CD4-positive, alpha-beta T cell (primary cell): ENCODE measurements around the gene KCNAB1. TPM values are rescaled to one million over a fixed set of nuclear protein-coding genes. Genes with fewer than 3 reads are reported as not detected.

Experiments used
- ATAC-seq: fragments of 200-7000 bp; cut with Tn5 transposase; one replicate; pipeline ENCODE4 v1.10.0; 2022; ENCODE audit warnings: mild to moderate bottlenecking; ENCODE audit not compliant: poor library complexity
- CTCF ChIA-PET: fragments of 350-600 bp; sonication (Branson Sonifier 250); formaldehyde crosslinking; loops from one replicate; lab custom pipeline; 2021; ENCODE audit warnings: antibody characterized with exemption, inconsistent platforms; lab: Charles Lee
- POLR2A ChIA-PET: fragments of 350-600 bp; sonication (Branson Sonifier 250); formaldehyde crosslinking; loops from one replicate; lab custom pipeline; 2021; ENCODE audit warnings: antibody characterized with exemption, inconsistent platforms; lab: Charles Lee
- DNase-seq, 14 experiments: peaks; one replicate each; pipeline ENCODE4 v3.0.0-alpha.2; 2013 to 2020; ENCODE audit warnings: mixed read lengths in 2 of 14
- H3K27ac ChIP-seq, 2 donors: one replicate each; pipeline versions ENCODE4 v1.5.1 to v1.7.0; 2013; ENCODE audit warnings: low read length in 2 of 2, low read depth in 1 of 2, mild to moderate bottlenecking in 1 of 2
- H3K27me3 ChIP-seq, 2 experiments: 1 replicate in 1 of 2; 2 replicates in 1 of 2; pipeline versions ENCODE4 v1.6.1 to v1.7.0; 2013; ENCODE audit warnings: low read length in 2 of 2, control low read depth in 1 of 2, mild to moderate bottlenecking in 1 of 2, moderate library complexity in 1 of 2; ENCODE audit not compliant: insufficient read depth in 2 of 2, control insufficient read depth in 1 of 2
- H3K36me3 ChIP-seq: one replicate; pipeline ENCODE4 v1.6.1; 2013; ENCODE audit warnings: low read length, control low read depth; ENCODE audit not compliant: insufficient read depth
- H3K4me1 ChIP-seq: one replicate; pipeline ENCODE4 v1.6.1; 2013; ENCODE audit warnings: low read length, control low read depth; ENCODE audit not compliant: insufficient read depth
- H3K4me3 ChIP-seq: one replicate; pipeline ENCODE4 v1.5.1; 2013; ENCODE audit warnings: mild to moderate bottlenecking, low read length, moderate library complexity
- H3K9me3 ChIP-seq, 2 experiments: 1 replicate in 1 of 2; 2 replicates in 1 of 2; pipeline versions ENCODE4 v1.6.1 to v1.7.0; 2013; ENCODE audit warnings: low read length in 2 of 2, mild to moderate bottlenecking in 2 of 2, control low read depth in 1 of 2, moderate library complexity in 1 of 2; ENCODE audit not compliant: control insufficient read depth in 1 of 2, insufficient read depth in 1 of 2
- H3K27ac Mint-ChIP-seq: one replicate; pipeline ENCODE4 v1.8.0; 2020; ENCODE audit warnings: mixed read lengths
- H3K27me3 Mint-ChIP-seq: one replicate; pipeline ENCODE4 v1.8.0; 2021; ENCODE audit warnings: mixed read lengths
- H3K36me3 Mint-ChIP-seq: one replicate; pipeline ENCODE4 v1.8.0; 2021; ENCODE audit warnings: low read depth, mixed read lengths
- H3K4me1 Mint-ChIP-seq: one replicate; pipeline ENCODE4 v1.8.0; 2021; ENCODE audit warnings: low read depth, mixed read lengths
- H3K4me3 Mint-ChIP-seq: one replicate; pipeline ENCODE4 v1.8.0; 2020; ENCODE audit warnings: mild to moderate bottlenecking, mixed read lengths
- H3K9me3 Mint-ChIP-seq: one replicate; pipeline ENCODE4 v1.8.0; 2020; ENCODE audit warnings: mixed read lengths
- intact Hi-C, 2 experiments: fragments of 100-400 bp; cut with DNase I in 1 of 2; cut with micrococcal nuclease in 1 of 2; formaldehyde crosslinking; loops; one replicate each; pipeline versions ENCODE4 v1.15.1 to v1.9.0; 2023 to 2025; cut with DNase I, micrococcal nuclease
- total RNA-seq, 174 experiments: library from RNA in 2 of 174; stranded (reverse) in 2 of 174; gene quantifications; one replicate each; pipeline ENCODE4 v1.2.3 and lab custom pipeline; 2021 to 2026
- TF ChIP-seq, protein P1 (sequence below): fragments of 200-600 bp; IDR thresholded peaks from one replicate; pipeline ENCODE4 v1.8.0; 2022; ENCODE audit warnings: antibody characterized with exemption, mild to moderate bottlenecking

The KCNAB1 gene
- total RNA-seq, 2 experiments from 2014 or later: 0.14 TPM; not detected in 1

DNA sequence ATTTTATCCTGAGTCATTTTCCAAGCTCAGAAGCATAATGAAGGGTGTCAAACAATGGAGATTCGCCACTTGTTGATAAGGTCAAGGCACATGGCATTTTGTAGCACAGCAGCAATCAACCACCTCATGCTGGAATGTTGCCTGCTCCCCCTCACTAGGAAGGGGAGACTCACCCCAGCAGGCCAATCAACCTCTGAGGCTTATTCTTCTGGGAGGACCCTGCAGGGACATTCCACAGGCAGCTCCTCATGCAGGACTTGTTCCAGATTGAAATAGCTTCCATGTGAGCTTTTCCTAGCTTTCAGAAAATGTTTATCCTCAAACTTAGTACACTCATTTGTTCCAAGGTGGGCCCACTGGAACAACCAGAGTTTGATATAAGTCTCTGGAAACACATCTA, 356.9 kb downstream of the KCNAB1 start:
- Histone ChIP-seq H3K36me3 (no peaks in the 10 kb centered on the region), H3K4me3 (no peak overlapping the region), H3K4me1 (peaks cover 4% of the 10 kb centered on the region), H3K9me3 (no peaks in the 10 kb centered on the region), H3K27ac (no peak overlapping the region), H3K27me3 (no peaks in the 10 kb centered on the region)
- Mint-ChIP-seq H3K27me3 (peaks cover 24% of the 10 kb centered on the region), H3K27ac (no peak overlapping the region), H3K36me3 (no peaks in the 10 kb centered on the region), H3K4me1 (peaks cover 9% of the 10 kb centered on the region), H3K9me3 (no peaks in the 10 kb centered on the region), H3K4me3 (no peak overlapping the region)
- ATAC-seq (no peak), DNase-seq (no peak)
- POLR2A ChIA-PET: interaction anchor here (0.6 kb wide), 1 partner anchor 392 kb away, joined by 4 read pairs; no protein-coding TSS in a partner anchor
- CTCF ChIA-PET: no interaction called here
- TF ChIP-seq, protein P1, sequence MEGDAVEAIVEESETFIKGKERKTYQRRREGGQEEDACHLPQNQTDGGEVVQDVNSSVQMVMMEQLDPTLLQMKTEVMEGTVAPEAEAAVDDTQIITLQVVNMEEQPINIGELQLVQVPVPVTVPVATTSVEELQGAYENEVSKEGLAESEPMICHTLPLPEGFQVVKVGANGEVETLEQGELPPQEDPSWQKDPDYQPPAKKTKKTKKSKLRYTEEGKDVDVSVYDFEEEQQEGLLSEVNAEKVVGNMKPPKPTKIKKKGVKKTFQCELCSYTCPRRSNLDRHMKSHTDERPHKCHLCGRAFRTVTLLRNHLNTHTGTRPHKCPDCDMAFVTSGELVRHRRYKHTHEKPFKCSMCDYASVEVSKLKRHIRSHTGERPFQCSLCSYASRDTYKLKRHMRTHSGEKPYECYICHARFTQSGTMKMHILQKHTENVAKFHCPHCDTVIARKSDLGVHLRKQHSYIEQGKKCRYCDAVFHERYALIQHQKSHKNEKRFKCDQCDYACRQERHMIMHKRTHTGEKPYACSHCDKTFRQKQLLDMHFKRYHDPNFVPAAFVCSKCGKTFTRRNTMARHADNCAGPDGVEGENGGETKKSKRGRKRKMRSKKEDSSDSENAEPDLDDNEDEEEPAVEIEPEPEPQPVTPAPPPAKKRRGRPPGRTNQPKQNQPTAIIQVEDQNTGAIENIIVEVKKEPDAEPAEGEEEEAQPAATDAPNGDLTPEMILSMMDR: no peak
- intact Hi-C loops: no loop called here

DNA sequence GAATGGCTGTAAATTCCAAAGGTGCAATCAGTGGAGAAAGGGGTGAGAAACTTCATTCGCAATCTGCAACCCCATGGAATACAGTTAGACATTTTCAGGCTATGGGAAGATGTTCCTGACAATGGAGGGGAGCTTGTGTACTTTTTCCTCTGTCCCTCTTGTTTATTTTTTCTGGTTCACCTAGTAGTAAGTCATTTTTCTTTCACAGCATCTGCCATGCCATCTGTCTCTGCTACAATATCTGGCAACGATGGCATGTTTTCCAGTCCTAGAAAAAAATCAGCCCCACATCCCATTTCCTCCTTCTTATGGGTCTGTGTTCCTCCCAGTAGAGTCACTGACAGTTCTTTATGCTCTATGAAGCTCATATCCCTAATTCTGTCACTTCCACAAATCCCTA, 358.5 kb downstream of the KCNAB1 start:
- no peaks in the 10 kb centered on the region for H3K36me3 Mint-ChIP-seq
- Histone ChIP-seq H3K27ac (no peak overlapping the region), H3K27me3 (no peaks in the 10 kb centered on the region), H3K9me3 (no peaks in the 10 kb centered on the region), H3K36me3 (no peaks in the 10 kb centered on the region), H3K4me3 (no peak overlapping the region), H3K4me1 (peaks cover 9% of the 10 kb centered on the region)
- TF ChIP-seq, protein P1: no peak
- CTCF ChIA-PET: interaction anchor here (0.9 kb wide), 1 partner anchor 659 kb away, joined by 3 read pairs; no protein-coding TSS in a partner anchor
- ATAC-seq: no peak
- no peak overlapping the region for H3K27ac Mint-ChIP-seq
- no peak for DNase-seq
- intact Hi-C loops: no loop called here
- H3K9me3 Mint-ChIP-seq: no peaks in the 10 kb centered on the region
- H3K4me1 Mint-ChIP-seq: peaks cover 25% of the 10 kb centered on the region
- peaks cover 19% of the 10 kb centered on the region for H3K27me3 Mint-ChIP-seq
- POLR2A ChIA-PET: no interaction called here
- H3K4me3 Mint-ChIP-seq: no peak overlapping the region

DNA sequence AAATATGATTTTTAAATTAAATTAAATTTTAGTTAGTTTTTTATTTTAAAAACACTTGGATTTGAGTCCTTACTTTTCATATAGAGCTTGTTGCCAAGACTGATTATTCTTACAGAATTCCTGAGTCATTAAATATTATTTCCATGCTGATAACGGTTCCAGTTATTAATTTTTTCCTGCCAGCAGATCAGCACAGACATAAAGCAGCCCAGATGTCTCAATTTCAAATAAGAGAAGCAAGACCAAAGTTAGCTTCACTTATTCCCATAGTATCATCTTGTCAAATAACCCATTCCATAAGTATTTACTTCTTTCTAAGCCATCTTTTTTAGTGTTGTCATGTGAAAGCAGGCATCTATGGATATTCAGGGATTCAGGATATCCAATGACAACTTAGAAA, 359.2 kb downstream of the KCNAB1 start:
- Mint-ChIP-seq H3K27ac (no peak overlapping the region), H3K27me3 (peaks cover 16% of the 10 kb centered on the region), H3K4me1 (peaks cover 32% of the 10 kb centered on the region), H3K9me3 (no peaks in the 10 kb centered on the region), H3K4me3 (no peak overlapping the region), H3K36me3 (no peaks in the 10 kb centered on the region)
- Histone ChIP-seq H3K36me3 (no peaks in the 10 kb centered on the region), H3K27ac (no peak overlapping the region), H3K4me1 (peaks cover 12% of the 10 kb centered on the region), H3K9me3 (no peaks in the 10 kb centered on the region), H3K4me3 (no peak overlapping the region), H3K27me3 (no peaks in the 10 kb centered on the region)
- DNase-seq (no peak), ATAC-seq (no peak)
- ChIA-PET CTCF (no interaction called here), POLR2A (interaction anchor here (0.5 kb wide), 1 partner anchor 681 kb away, joined by 3 read pairs; no protein-coding TSS in a partner anchor)
- TF ChIP-seq, protein P1: no peak
- intact Hi-C loops: loop anchor here in 1 of 2 experiments (5.0 kb wide), 1 partner anchor 588 kb away; no protein-coding TSS in a partner anchor
